DMS114 treated with DMSO at 0.1 percent for 48 hours (cell line): ENCODE measurements around the gene RHEB.

Experiments used
- DNase-seq: peaks from one replicate; lab custom pipeline; 2025; ENCODE audit not compliant: unreplicated experiment; lab: John Stamatoyannopoulos, UW

RHEB gene

GRCh38 chr7:151420144-151420543 lies 99.6 kb downstream of the RHEB start:
- no peak for DNase-seq

GRCh38 chr7:151416941-151417315 lies 102.8 kb downstream of the RHEB start:
- no peak for DNase-seq

- DNase-seq = no peak
Observed at GRCh38 chr7:151416112-151416940, 103.4 kb downstream of the RHEB start.
